ENCODE measurements around the gene HNRNPR. TPM values are rescaled to one million over a fixed set of nuclear protein-coding genes. Genes with fewer than 3 reads are reported as not detected.

The HNRNPR gene
- total and polyA plus RNA-seq, 2 of the 8 experiments (the other 6 are each of a cell fraction or from before 2014, with no cell fraction given): 110 to 214 TPM

DNA sequence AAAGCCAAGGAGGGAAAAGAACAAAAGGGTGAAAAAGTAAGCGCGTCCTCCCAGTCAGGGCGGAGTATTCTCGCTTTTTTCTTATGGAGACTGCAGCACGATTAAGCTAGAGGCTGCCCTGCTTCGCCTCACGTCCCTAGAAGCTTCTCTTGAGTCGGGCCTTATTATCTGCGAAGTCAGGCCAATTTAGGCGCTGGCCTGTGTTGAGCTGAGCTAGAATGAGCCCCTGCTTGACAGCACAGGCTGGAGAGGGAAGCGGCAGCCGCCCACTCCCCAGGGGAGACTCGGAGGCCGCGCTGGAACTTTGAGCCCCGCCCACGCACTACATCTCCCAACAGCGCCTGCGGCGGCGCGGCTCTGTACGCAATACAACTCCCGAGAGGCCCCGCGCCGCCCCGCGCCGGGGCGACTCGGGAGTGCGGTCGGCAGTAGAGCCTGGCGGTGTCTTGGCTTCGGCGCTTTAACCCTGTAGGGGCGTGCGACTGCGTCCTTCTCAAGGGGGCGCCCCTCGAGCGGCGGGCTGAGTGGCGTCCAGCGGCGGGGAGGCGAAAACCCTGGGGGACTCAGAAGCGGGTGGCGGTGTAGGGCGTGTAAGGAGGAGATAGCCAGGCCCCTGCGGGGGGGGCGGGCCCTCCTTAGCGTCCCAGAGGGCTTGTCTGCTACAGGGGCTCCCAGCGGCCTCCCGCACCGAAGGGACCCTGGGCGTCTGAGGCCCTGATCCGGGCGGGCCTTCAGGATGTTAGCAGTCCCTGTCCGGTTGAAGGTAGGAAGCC lies 24.7 kb upstream of the HNRNPR start (continued):
- TF ChIP-seq SAP30 (IDR thresholded peaks at IDR 0.05; ENCODE audit: insufficient read depth, insufficient replicate concordance, low read length) (peak; percentile 76), TAF1 (IDR thresholded peaks at IDR 0.05; ENCODE audit: low read depth, low read length) (peak; percentile 65; the same call in 1 of the 2 replicates), KDM1A (IDR thresholded peaks at IDR 0.05; ENCODE audit: borderline replicate concordance, low read length) (no peak), BACH1 (IDR thresholded peaks at IDR 0.05; ENCODE audit: low read length) (no peak), EZH2 (IDR thresholded peaks at IDR 0.05; ENCODE audit: low read depth, low read length, severe bottlenecking) (no peak), NRF1 (IDR thresholded peaks at IDR 0.05; ENCODE audit: low read depth, low read length) (no peak), PHF8 (conservative IDR thresholded peaks at IDR 0.05; ENCODE audit: low read depth, low read length) (peak; percentile 48), RXRA (IDR thresholded peaks at IDR 0.05; ENCODE audit: insufficient read depth, low read depth, low read length) (no peak), FOSL1 (IDR thresholded peaks at IDR 0.05; ENCODE audit: insufficient read depth, low read depth, low read length) (no peak), BCL11A (IDR thresholded peaks at IDR 0.05; ENCODE audit: low read depth in 2 of 2, low read length in 2 of 2) (no peak), CHD2 (IDR thresholded peaks at IDR 0.05; ENCODE audit: low read length) (no peak), MAFK (IDR thresholded peaks at IDR 0.05; ENCODE audit: low read depth, low read length) (no peak), JUN (IDR thresholded peaks at IDR 0.05; ENCODE audit: low read depth, low read length) (no peak), SP4 (IDR thresholded peaks at IDR 0.05; ENCODE audit: low read length) (no peak), EGR1 (IDR thresholded peaks at IDR 0.05; ENCODE audit: borderline replicate concordance, low read depth, low read length) (peak; percentile 87; the same call in 1 of the 2 replicates), TAF7 (optimal IDR thresholded peaks at IDR 0.05; ENCODE audit: borderline replicate concordance, low read depth, low read length) (no peak), CBX5 (IDR thresholded peaks at IDR 0.05; ENCODE audit: low read depth, low read length) (no peak), CHD1 (IDR thresholded peaks at IDR 0.05; ENCODE audit: low read depth, low read length) (no peak), SRF (IDR thresholded peaks at IDR 0.05; ENCODE audit: low read depth, low read length) (no peak; the same call in 1 of the 2 replicates), SIRT6 (IDR thresholded peaks at IDR 0.05; ENCODE audit: low read length) (no peak), RBBP5 (IDR thresholded peaks at IDR 0.05; ENCODE audit: borderline replicate concordance, low read depth, low read length) (no peak), POLR2A (IDR thresholded peaks at IDR 0.05; ENCODE audit: control extremely low read depth in 1 of 2, low read depth in 2 of 2, low read length in 2 of 2) (no peak; a peak in 1 of 3 replicates)
- TF ChIP-seq, protein P1, sequence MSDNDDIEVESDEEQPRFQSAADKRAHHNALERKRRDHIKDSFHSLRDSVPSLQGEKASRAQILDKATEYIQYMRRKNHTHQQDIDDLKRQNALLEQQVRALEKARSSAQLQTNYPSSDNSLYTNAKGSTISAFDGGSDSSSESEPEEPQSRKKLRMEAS (IDR thresholded peaks at IDR 0.05): peak; percentile 6; the same call in 1 of the 2 replicates
- TF ChIP-seq, protein P2, sequence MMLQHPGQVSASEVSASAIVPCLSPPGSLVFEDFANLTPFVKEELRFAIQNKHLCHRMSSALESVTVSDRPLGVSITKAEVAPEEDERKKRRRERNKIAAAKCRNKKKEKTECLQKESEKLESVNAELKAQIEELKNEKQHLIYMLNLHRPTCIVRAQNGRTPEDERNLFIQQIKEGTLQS (IDR thresholded peaks at IDR 0.05; ENCODE audit: insufficient read depth, low read depth, low read length): peak; percentile 84
